Lower leg skin (tissue), 4 donors: ENCODE measurements around the gene GABRE. TPM values are rescaled to one million over a fixed set of nuclear protein-coding genes. Genes with fewer than 3 reads are reported as not detected.

Experiments used
- DNase-seq, 2 donors: peaks; one replicate each; pipeline ENCODE4 v3.0.0-alpha.2; 2019; ENCODE audit warnings: low spot score in 2 of 2
- H3K4me3 ChIP-seq: fragments of 200-600 bp; sonication (generic); 2 replicates; pipeline ENCODE4 v1.5.1; 2017; ENCODE audit warnings: mild to moderate bottlenecking, low read depth; ENCODE audit not compliant: poor library complexity, severe bottlenecking
- CTCF ChIP-seq, 3 donors: fragments of 450-650 bp; IDR thresholded peaks; one replicate each; pipeline ENCODE4 v1.5.1; 2016; ENCODE audit warnings: antibody characterized with exemption in 3 of 3, mild to moderate bottlenecking in 3 of 3, moderate library complexity in 2 of 3
- POLR2A ChIP-seq, 2 donors: fragments of 450-650 bp; IDR thresholded peaks; one replicate each; pipeline ENCODE4 v1.6.1; 2016 to 2017; ENCODE audit warnings: antibody characterized with exemption in 2 of 2, mild to moderate bottlenecking in 1 of 2, moderate library complexity in 1 of 2
- WGBS, 2 donors: methylation state at CpG; one replicate each; pipeline ENCODE4 v1.1.5; 2018; 5-methylcytosine and 5-hydroxymethylcytosine counted together
- intact Hi-C: fragments of 100-400 bp; cut with DNase I; formaldehyde crosslinking; loops from one replicate; pipeline ENCODE4 v1.15.0; 2023; ENCODE audit warnings: low total_unique reads
- total RNA-seq, 4 donors: library from RNA; depleted of rRNA; stranded (reverse); fragments of >200 nt; gene quantifications; one replicate each; pipeline ENCODE4 v1.1.0, GENCODE V29; 2016

Gene GABRE
- total RNA-seq, 4 donors from 2014 or later = 17.2 to 55.8 (median 27.8) TPM

- intact Hi-C loops = no loop called here
- TF ChIP-seq POLR2A (IDR thresholded peaks at IDR 0.05) (no peak), CTCF (IDR thresholded peaks at IDR 0.05) (no peak)
- peak in 1 of 2 donors; percentile 70 for DNase-seq
- H3K4me3 ChIP-seq = no peak overlapping the region
- WGBS, 2 donors = 70 to 86% methylated on average over 5 to 7 of the region's 7 CpGs
Observed at GRCh38 chrX:151970027-151970426, 4.4 kb downstream of the GABRE start.

GRCh38 chrX:151966236-151966635 is 8.2 kb downstream of the GABRE start:
- H3K4me3 ChIP-seq = no peak overlapping the region
- TF ChIP-seq CTCF (IDR thresholded peaks at IDR 0.05) = no peak
- no peak for TF ChIP-seq POLR2A (IDR thresholded peaks at IDR 0.05)
- intact Hi-C loops = no loop called here
- WGBS, 2 donors = 83 to 85% methylated on average over 6 of the region's 6 CpGs
- DNase-seq = no peak

DNA sequence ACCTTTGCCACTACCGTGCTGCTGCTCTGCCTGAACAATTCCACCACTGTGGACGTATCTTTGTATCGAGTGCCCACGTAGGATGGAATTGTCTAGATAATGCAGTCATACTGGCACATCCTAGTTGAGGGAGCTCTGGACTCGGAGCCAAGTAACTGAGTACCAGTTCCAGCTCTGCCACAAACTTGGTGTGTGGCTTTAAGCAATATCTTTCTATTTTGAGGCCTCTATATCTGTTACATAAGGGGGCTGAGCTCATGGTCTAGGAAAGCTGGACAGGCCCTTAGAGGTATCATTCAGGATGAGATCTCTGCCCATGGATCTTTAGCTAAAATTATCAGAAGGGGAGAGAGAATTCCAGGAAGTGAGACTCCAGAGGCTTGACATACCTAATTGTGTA is 12.4 kb downstream of the GABRE start:
- no peak overlapping the region for H3K4me3 ChIP-seq
- WGBS, 2 donors = 81 to 98% methylated on average over 4 to 5 of the region's 5 CpGs
- TF ChIP-seq POLR2A (IDR thresholded peaks at IDR 0.05) = no peak
- TF ChIP-seq CTCF (IDR thresholded peaks at IDR 0.05) = no peak
- no peak for DNase-seq
- intact Hi-C loops = no loop called here

GRCh38 chrX:151958101-151958500 is 16.4 kb downstream of the GABRE start:
- peak in 1 of 2 donors; percentile 53 for DNase-seq
- intact Hi-C loops = no loop called here
- no peak overlapping the region for H3K4me3 ChIP-seq
- TF ChIP-seq CTCF (IDR thresholded peaks at IDR 0.05) (no peak), POLR2A (IDR thresholded peaks at IDR 0.05) (no peak)
- 91 to 100% methylated on average over 3 to 4 of the region's 4 CpGs for WGBS, 2 donors

DNA sequence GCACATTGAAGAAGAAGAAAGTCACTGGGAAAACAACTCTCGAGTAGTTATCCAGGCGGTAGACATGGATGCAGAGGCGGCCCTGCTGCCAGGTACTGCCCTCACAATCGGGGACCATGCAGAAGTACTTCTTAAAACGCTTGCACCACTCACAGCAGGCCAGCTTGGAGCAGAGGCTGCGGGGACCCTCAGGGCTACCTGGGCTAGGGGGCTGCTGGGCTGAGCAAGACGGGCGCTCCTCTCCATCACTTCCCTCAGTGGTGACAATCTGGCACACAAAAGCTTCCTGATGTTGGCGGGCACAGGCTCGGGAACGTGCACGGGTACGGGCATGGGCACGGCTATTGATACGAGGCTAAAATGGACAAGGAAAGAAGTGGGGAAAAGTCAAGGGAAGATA is 19.7 kb downstream of the GABRE start:
- TF ChIP-seq POLR2A (IDR thresholded peaks at IDR 0.05) = no peak
- TF ChIP-seq CTCF (IDR thresholded peaks at IDR 0.05) = no peak
- WGBS, 2 donors = 88 to 98% methylated on average over 11 to 15 of the region's 15 CpGs
- DNase-seq = no peak
- intact Hi-C loops = no loop called here
- no peak overlapping the region for H3K4me3 ChIP-seq

DNA sequence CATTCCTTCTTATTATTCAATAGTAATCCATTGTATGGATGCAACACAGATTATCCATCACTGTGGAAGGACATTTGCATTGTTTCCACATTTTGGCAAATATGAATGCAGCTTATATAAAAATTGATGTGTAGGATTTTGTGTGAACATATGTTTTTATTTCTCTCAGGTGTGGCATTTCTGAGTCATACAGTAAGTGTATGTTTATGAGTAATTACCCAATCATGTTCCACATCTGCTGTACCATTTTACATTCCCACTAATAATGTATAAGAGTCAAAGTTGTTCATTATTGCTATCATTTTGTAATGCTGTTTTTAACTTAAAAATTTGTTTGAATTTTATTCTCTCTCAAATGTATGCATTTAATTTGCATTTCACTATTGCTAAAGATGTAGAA is 36.3 kb downstream of the GABRE start:
- intact Hi-C loops = no loop called here
- H3K4me3 ChIP-seq = no peak overlapping the region
- TF ChIP-seq POLR2A (IDR thresholded peaks at IDR 0.05) (no peak), CTCF (IDR thresholded peaks at IDR 0.05) (no peak)
- DNase-seq = no peak
